ENCODE data around the gene ACTL8. TPM values are rescaled to one million over a fixed set of nuclear protein-coding genes. Genes with fewer than 3 reads are reported as not detected.

ACTL8 gene
- total and polyA plus RNA-seq, 2 donors (not counting 1 experiment from before 2014, with no cell fraction given) = 0.15 TPM; not detected in 1

GRCh38 chr1:17870679-17871078, 115.5 kb downstream of the ACTL8 start:
- TF ChIP-seq CTCF (conservative IDR thresholded peaks at IDR 0.05 in 1 of 2, IDR thresholded peaks at IDR 0.05 in 1 of 2; ENCODE audit: low read depth in 1 of 2, low read length in 2 of 2) = no peak
- TF ChIP-seq EZH2 (IDR thresholded peaks at IDR 0.05; ENCODE audit: low read length, missing control alignments) = no peak
- DNase-seq (ENCODE audit: low read depth in 2 of 2) = no peak
- Histone ChIP-seq H2AFZ (ENCODE audit: low read length) (no peak overlapping the region), H3K27ac (ENCODE audit: insufficient read depth, low read length) (no peak overlapping the region), H3K79me2 (ENCODE audit: control insufficient read depth, insufficient read depth, low read length) (no peaks in the 10 kb centered on the region), H3K4me3 (replicated peaks in 1 of 4; ENCODE audit: control extremely low read depth in 1 of 4, insufficient read depth in 1 of 4, low read depth in 3 of 4, low read length in 4 of 4) (no peak overlapping the region), H3K27me3 (ENCODE audit: control insufficient read depth, insufficient read depth, low read length) (no peaks in the 10 kb centered on the region), H4K20me1 (ENCODE audit: control insufficient read depth, extremely low read depth, insufficient read depth, low read length) (no peaks in the 10 kb centered on the region), H3K9ac (ENCODE audit: insufficient read depth, low read length) (no peak overlapping the region), H3K36me3 (ENCODE audit: control insufficient read depth, insufficient read depth, low read length) (no peaks in the 10 kb centered on the region), H3K9me3 (ENCODE audit: control insufficient read depth, insufficient read depth, low read depth, low read length) (no peaks in the 10 kb centered on the region), H3K4me2 (ENCODE audit: extremely low read depth, insufficient read depth, low read length) (no peak overlapping the region), H3K4me1 (ENCODE audit: control insufficient read depth, extremely low read depth, insufficient read depth, low read length) (peaks cover 30% of the 10 kb centered on the region)

- H4K20me1 ChIP-seq (ENCODE audit: control insufficient read depth, extremely low read depth, insufficient read depth, low read length) = no peaks in the 10 kb centered on the region
- no peak overlapping the region for H2AFZ ChIP-seq (ENCODE audit: low read length)
- TF ChIP-seq CTCF (conservative IDR thresholded peaks at IDR 0.05 in 1 of 2, IDR thresholded peaks at IDR 0.05 in 1 of 2; ENCODE audit: low read depth in 1 of 2, low read length in 2 of 2) (no peak), EZH2 (IDR thresholded peaks at IDR 0.05; ENCODE audit: low read length, missing control alignments) (no peak)
- H3K36me3 ChIP-seq (ENCODE audit: control insufficient read depth, insufficient read depth, low read length) = no peaks in the 10 kb centered on the region
- DNase-seq (ENCODE audit: low read depth in 2 of 2) = no peak
- H3K9ac ChIP-seq (ENCODE audit: insufficient read depth, low read length) = no peak overlapping the region
- no peaks in the 10 kb centered on the region for H3K9me3 ChIP-seq (ENCODE audit: control insufficient read depth, insufficient read depth, low read depth, low read length)
- H3K4me3 ChIP-seq (replicated peaks in 1 of 4; ENCODE audit: control extremely low read depth in 1 of 4, insufficient read depth in 1 of 4, low read depth in 3 of 4, low read length in 4 of 4) = no peak overlapping the region
- no peaks in the 10 kb centered on the region for H3K79me2 ChIP-seq (ENCODE audit: control insufficient read depth, insufficient read depth, low read length)
- H3K4me1 ChIP-seq (ENCODE audit: control insufficient read depth, extremely low read depth, insufficient read depth, low read length) = peaks cover 25% of the 10 kb centered on the region
- peak overlapping the region; percentile 90 for H3K27ac ChIP-seq (ENCODE audit: insufficient read depth, low read length)
- H3K4me2 ChIP-seq (ENCODE audit: extremely low read depth, insufficient read depth, low read length) = no peak overlapping the region
- H3K27me3 ChIP-seq (ENCODE audit: control insufficient read depth, insufficient read depth, low read length) = no peaks in the 10 kb centered on the region
Measured at GRCh38 chr1:17873007-17873675, 118.0 kb downstream of the ACTL8 start.

- Histone ChIP-seq H3K9ac (ENCODE audit: insufficient read depth, low read length) (peak overlapping the region; percentile 34), H3K4me1 (ENCODE audit: control insufficient read depth, extremely low read depth, insufficient read depth, low read length) (peaks cover 34% of the 10 kb centered on the region), H3K27me3 (ENCODE audit: control insufficient read depth, insufficient read depth, low read length) (no peaks in the 10 kb centered on the region), H3K4me2 (ENCODE audit: extremely low read depth, insufficient read depth, low read length) (peak overlapping the region; percentile 80), H3K36me3 (ENCODE audit: control insufficient read depth, insufficient read depth, low read length) (no peaks in the 10 kb centered on the region), H3K79me2 (ENCODE audit: control insufficient read depth, insufficient read depth, low read length) (no peaks in the 10 kb centered on the region), H3K27ac (ENCODE audit: insufficient read depth, low read length) (peak overlapping the region; percentile 90), H3K9me3 (ENCODE audit: control insufficient read depth, insufficient read depth, low read depth, low read length) (no peaks in the 10 kb centered on the region), H2AFZ (ENCODE audit: low read length) (no peak overlapping the region), H4K20me1 (ENCODE audit: control insufficient read depth, extremely low read depth, insufficient read depth, low read length) (no peaks in the 10 kb centered on the region), H3K4me3 (replicated peaks in 1 of 4; ENCODE audit: control extremely low read depth in 1 of 4, insufficient read depth in 1 of 4, low read depth in 3 of 4, low read length in 4 of 4) (peak overlapping the region in 1 of 4 experiments; percentile 14)
- TF ChIP-seq EZH2 (IDR thresholded peaks at IDR 0.05; ENCODE audit: low read length, missing control alignments) (no peak), CTCF (conservative IDR thresholded peaks at IDR 0.05 in 1 of 2, IDR thresholded peaks at IDR 0.05 in 1 of 2; ENCODE audit: low read depth in 1 of 2, low read length in 2 of 2) (no peak)
- DNase-seq (ENCODE audit: low read depth in 2 of 2) = peak; percentile 81 to 96
Measured at GRCh38 chr1:17874231-17874630, 119.1 kb downstream of the ACTL8 start.
